Measurements from ENCODE around the gene NDE1.

GRCh38 chr16:15649727-15650018 is 372 bp upstream of the NDE1 start:
- no peak for TF ChIP-seq POLR2A (IDR thresholded peaks at IDR 0.05; ENCODE audit: low read depth, low read length)
- TF ChIP-seq, protein P1, sequence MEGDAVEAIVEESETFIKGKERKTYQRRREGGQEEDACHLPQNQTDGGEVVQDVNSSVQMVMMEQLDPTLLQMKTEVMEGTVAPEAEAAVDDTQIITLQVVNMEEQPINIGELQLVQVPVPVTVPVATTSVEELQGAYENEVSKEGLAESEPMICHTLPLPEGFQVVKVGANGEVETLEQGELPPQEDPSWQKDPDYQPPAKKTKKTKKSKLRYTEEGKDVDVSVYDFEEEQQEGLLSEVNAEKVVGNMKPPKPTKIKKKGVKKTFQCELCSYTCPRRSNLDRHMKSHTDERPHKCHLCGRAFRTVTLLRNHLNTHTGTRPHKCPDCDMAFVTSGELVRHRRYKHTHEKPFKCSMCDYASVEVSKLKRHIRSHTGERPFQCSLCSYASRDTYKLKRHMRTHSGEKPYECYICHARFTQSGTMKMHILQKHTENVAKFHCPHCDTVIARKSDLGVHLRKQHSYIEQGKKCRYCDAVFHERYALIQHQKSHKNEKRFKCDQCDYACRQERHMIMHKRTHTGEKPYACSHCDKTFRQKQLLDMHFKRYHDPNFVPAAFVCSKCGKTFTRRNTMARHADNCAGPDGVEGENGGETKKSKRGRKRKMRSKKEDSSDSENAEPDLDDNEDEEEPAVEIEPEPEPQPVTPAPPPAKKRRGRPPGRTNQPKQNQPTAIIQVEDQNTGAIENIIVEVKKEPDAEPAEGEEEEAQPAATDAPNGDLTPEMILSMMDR (conservative IDR thresholded peaks at IDR 0.05; ENCODE audit: low read depth, low read length): no peak
- TF ChIP-seq RFX5 (IDR thresholded peaks at IDR 0.05; ENCODE audit: low read depth, low read length): no peak
- no peak for TF ChIP-seq MAZ (IDR thresholded peaks at IDR 0.05; ENCODE audit: borderline replicate concordance, low read depth, low read length)
- TF ChIP-seq NFE2L2 (IDR thresholded peaks at IDR 0.05; ENCODE audit: low read depth, low read length): no peak
- no peak for TF ChIP-seq MAFK (IDR thresholded peaks at IDR 0.05; ENCODE audit: low read depth, low read length)
- TF ChIP-seq CHD1 (IDR thresholded peaks at IDR 0.05; ENCODE audit: low read depth, low read length): no peak
- TF ChIP-seq, protein P2, sequence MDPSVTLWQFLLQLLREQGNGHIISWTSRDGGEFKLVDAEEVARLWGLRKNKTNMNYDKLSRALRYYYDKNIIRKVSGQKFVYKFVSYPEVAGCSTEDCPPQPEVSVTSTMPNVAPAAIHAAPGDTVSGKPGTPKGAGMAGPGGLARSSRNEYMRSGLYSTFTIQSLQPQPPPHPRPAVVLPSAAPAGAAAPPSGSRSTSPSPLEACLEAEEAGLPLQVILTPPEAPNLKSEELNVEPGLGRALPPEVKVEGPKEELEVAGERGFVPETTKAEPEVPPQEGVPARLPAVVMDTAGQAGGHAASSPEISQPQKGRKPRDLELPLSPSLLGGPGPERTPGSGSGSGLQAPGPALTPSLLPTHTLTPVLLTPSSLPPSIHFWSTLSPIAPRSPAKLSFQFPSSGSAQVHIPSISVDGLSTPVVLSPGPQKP (IDR thresholded peaks at IDR 0.05; ENCODE audit: borderline replicate concordance, low read depth, low read length): no peak
- TF ChIP-seq CEBPB (IDR thresholded peaks at IDR 0.05; ENCODE audit: low read depth, low read length): no peak
- no peak for TF ChIP-seq USF2 (IDR thresholded peaks at IDR 0.05; ENCODE audit: low read depth, low read length)
- no peak for TF ChIP-seq RAD21 (IDR thresholded peaks at IDR 0.05; ENCODE audit: low read length)
- no peak for TF ChIP-seq RCOR1 (IDR thresholded peaks at IDR 0.05; ENCODE audit: insufficient replicate concordance, low read length)
- TF ChIP-seq MXI1 (IDR thresholded peaks at IDR 0.05; ENCODE audit: borderline replicate concordance, low read depth, low read length): no peak
- no peak for TF ChIP-seq FOS (IDR thresholded peaks at IDR 0.05; ENCODE audit: low read depth, low read length)

All from IMR-90 (cell line).